PC-3 (cell line): ENCODE measurements around the gene FBLN5. TPM values are rescaled to one million over a fixed set of nuclear protein-coding genes. Genes with fewer than 3 reads are reported as not detected.

Experiments
- ATAC-seq: fragments of 200-7000 bp; cut with Tn5 transposase; 2 replicates; pipeline ENCODE4 v1.9.1; 2020; ENCODE audit warnings: mild to moderate bottlenecking, moderate library complexity
- BruUV-seq: library from RNA; stranded (reverse); fragments of 400-500 nt; replicated peaks from 2 replicates; lab custom pipeline; 2021; lab: Mats Ljungman, UMichigan
- CTCF ChIA-PET: fragments of 300-600 bp; sonication (Branson Sonifier 250); formaldehyde crosslinking; loops from one replicate; lab custom pipeline; 2022; ENCODE audit warnings: antibody characterized with exemption; lab: Charles Lee
- POLR2A ChIA-PET: fragments of 300-600 bp; sonication (Branson Sonifier 250); formaldehyde crosslinking; loops from one replicate; lab custom pipeline; 2022; ENCODE audit warnings: antibody characterized with exemption; ENCODE audit not compliant: unreplicated experiment; lab: Charles Lee
- DNase-seq: peaks from one replicate; pipeline ENCODE4 v3.0.0-alpha.2; 2015
- H2AFZ ChIP-seq: fragments of 300-600 bp; sonication (generic); 2 replicates; pipeline ENCODE4 v1.6.0; 2016; ENCODE audit warnings: antibody characterized with exemption, low read length
- H3F3A ChIP-seq: fragments of 300-600 bp; sonication (generic); one replicate; pipeline ENCODE4 v1.6.0; 2017; ENCODE audit warnings: antibody characterized with exemption, low read length, control low read depth, mild to moderate bottlenecking; ENCODE audit not compliant: unreplicated experiment
- H3K27ac ChIP-seq: fragments of 300-600 bp; sonication (generic); 2 replicates; pipeline ENCODE4 v1.5.1; 2016; ENCODE audit warnings: mild to moderate bottlenecking, low read length
- H3K27me3 ChIP-seq: fragments of 300-600 bp; sonication (generic); 2 replicates; pipeline ENCODE4 v1.6.1; 2016; ENCODE audit warnings: low read length, mixed read lengths
- H3K36me3 ChIP-seq: fragments of 300-600 bp; sonication (generic); 2 replicates; pipeline ENCODE4 v1.6.1; 2016; ENCODE audit warnings: low read depth, mixed run types, low read length, mixed read lengths
- H3K4me1 ChIP-seq: fragments of 300-600 bp; sonication (generic); 2 replicates; pipeline ENCODE4 v1.5.1; 2016; ENCODE audit warnings: low read length; ENCODE audit not compliant: insufficient read depth
- H3K4me2 ChIP-seq: fragments of 300-600 bp; sonication (generic); 2 replicates; pipeline ENCODE4 v1.6.0; 2016; ENCODE audit warnings: low read length
- H3K4me3 ChIP-seq: fragments of 300-600 bp; sonication (generic); 2 replicates; pipeline ENCODE4 v1.5.1; 2016; ENCODE audit warnings: mild to moderate bottlenecking, low read length, mixed read lengths
- H3K79me2 ChIP-seq: fragments of 300-600 bp; sonication (generic); 2 replicates; pipeline ENCODE4 v1.6.1; 2017; ENCODE audit warnings: low read length, mixed read lengths
- H3K9ac ChIP-seq: fragments of 300-600 bp; sonication (generic); 2 replicates; pipeline ENCODE4 v1.6.0; 2016; ENCODE audit warnings: mild to moderate bottlenecking, low read length
- H3K9me2 ChIP-seq: fragments of 300-600 bp; sonication (generic); replicated peaks from 2 replicates; pipeline ENCODE4 v1.6.1; 2016; ENCODE audit warnings: mixed run types, low read length, mixed read lengths
- H3K9me3 ChIP-seq: fragments of 300-600 bp; sonication (generic); 2 replicates; pipeline ENCODE4 v1.6.1; 2016; ENCODE audit warnings: low read length, mixed read lengths
- H4K20me1 ChIP-seq: fragments of 300-600 bp; sonication (generic); 2 replicates; pipeline ENCODE4 v1.6.1; 2016; ENCODE audit warnings: low read length, mixed read lengths
- CTCF ChIP-seq: fragments of 300-600 bp; sonication (generic); conservative IDR thresholded peaks from 2 replicates; pipeline ENCODE4 v1.5.1; 2017; ENCODE audit warnings: antibody characterized with exemption, low read depth, mild to moderate bottlenecking, low read length
- EZH2 ChIP-seq: fragments of 300-600 bp; sonication (generic); IDR thresholded peaks from one replicate; pipeline ENCODE4 v1.6.1; 2017; ENCODE audit warnings: antibody characterized with exemption, mild to moderate bottlenecking, low read length; ENCODE audit not compliant: unreplicated experiment
- EZH2phosphoT487 ChIP-seq: fragments of 300-600 bp; sonication (generic); IDR thresholded peaks from 2 replicates; pipeline ENCODE4 v1.6.1; 2018; ENCODE audit warnings: mild to moderate bottlenecking, antibody characterized with exemption, low read length, borderline replicate concordance
- intact Hi-C: fragments of 100-400 bp; cut with micrococcal nuclease; formaldehyde crosslinking; loops from 2 replicates; pipeline ENCODE4 v1.9.0; 2023
- total RNA-seq: library from RNA; depleted of rRNA; stranded (reverse); fragments of >200 nt; gene quantifications from 2 replicates; pipeline ENCODE4 v1.2.3, GENCODE V29; 2014

FBLN5 gene
- total RNA-seq, 1 experiment from 2014 or later = 0.58 TPM

- intact Hi-C loops = no loop called here
- no peak for ATAC-seq
- Histone ChIP-seq H3K9me2 (no peaks in the 10 kb centered on the region), H3K4me1 (no peaks in the 10 kb centered on the region), H4K20me1 (no peaks in the 10 kb centered on the region), H3K36me3 (peaks cover 4% of the 10 kb centered on the region; the same call in 1 of the 2 replicates), H3K4me3 (no peak overlapping the region), H3K9ac (no peak overlapping the region), H3K27me3 (no peaks in the 10 kb centered on the region), H3K4me2 (no peak overlapping the region), H2AFZ (no peak overlapping the region), H3K9me3 (no peaks in the 10 kb centered on the region), H3F3A (no peaks in the 10 kb centered on the region), H3K79me2 (no peaks in the 10 kb centered on the region), H3K27ac (no peak overlapping the region)
- no TSS peak for BruUV-seq
- no peak for DNase-seq
- TF ChIP-seq EZH2 (no peak), CTCF (no peak), EZH2phosphoT487 (no peak)
- CTCF ChIA-PET = no interaction called here
- POLR2A ChIA-PET = interaction anchor here (0.6 kb wide), 1 partner anchor 11 kb away, joined by 4 read pairs; no protein-coding TSS in a partner anchor
Measured at GRCh38 chr14:91964724-91965123, 17.2 kb upstream of the FBLN5 start.

- H3K9ac ChIP-seq = no peak overlapping the region
- H3K4me3 ChIP-seq = no peak overlapping the region
- intact Hi-C loops = no loop called here
- no peaks in the 10 kb centered on the region for H3K9me3 ChIP-seq
- H4K20me1 ChIP-seq = no peaks in the 10 kb centered on the region
- peaks cover 4% of the 10 kb centered on the region; the same call in 1 of the 2 replicates for H3K36me3 ChIP-seq
- BruUV-seq = no TSS peak
- H3K9me2 ChIP-seq = no peaks in the 10 kb centered on the region
- H3K79me2 ChIP-seq = no peaks in the 10 kb centered on the region
- no peak for ATAC-seq
- CTCF ChIA-PET = no interaction called here
- H3K4me1 ChIP-seq = no peaks in the 10 kb centered on the region
- TF ChIP-seq EZH2phosphoT487 = no peak
- TF ChIP-seq EZH2 = no peak
- TF ChIP-seq CTCF = no peak
- no peak overlapping the region for H2AFZ ChIP-seq
- no peak overlapping the region for H3K4me2 ChIP-seq
- H3K27me3 ChIP-seq = no peaks in the 10 kb centered on the region
- H3F3A ChIP-seq = no peaks in the 10 kb centered on the region
- POLR2A ChIA-PET = no interaction called here
- no peak overlapping the region for H3K27ac ChIP-seq
- no peak for DNase-seq
Measured at GRCh38 chr14:91964011-91964410, 16.5 kb upstream of the FBLN5 start.

GRCh38 chr14:91963465-91963864, 16.0 kb upstream of the FBLN5 start:
- Histone ChIP-seq H3K4me1 (no peaks in the 10 kb centered on the region), H3F3A (no peaks in the 10 kb centered on the region), H3K27ac (no peak overlapping the region), H3K9me3 (no peaks in the 10 kb centered on the region), H3K27me3 (no peaks in the 10 kb centered on the region), H3K4me3 (no peak overlapping the region), H4K20me1 (no peaks in the 10 kb centered on the region), H3K9ac (no peak overlapping the region), H3K9me2 (no peaks in the 10 kb centered on the region), H2AFZ (no peak overlapping the region), H3K4me2 (no peak overlapping the region), H3K36me3 (peaks cover 2% of the 10 kb centered on the region; the same call in 1 of the 2 replicates), H3K79me2 (no peaks in the 10 kb centered on the region)
- no TSS peak for BruUV-seq
- ChIA-PET POLR2A (no interaction called here), CTCF (no interaction called here)
- TF ChIP-seq CTCF (no peak), EZH2phosphoT487 (no peak), EZH2 (no peak)
- intact Hi-C loops = no loop called here
- DNase-seq (no peak), ATAC-seq (no peak)
